ENCODE results near the gene MYMK. TPM values are rescaled to one million over a fixed set of nuclear protein-coding genes. Genes with fewer than 3 reads are reported as not detected.

Gene MYMK
- total and polyA plus RNA-seq, 2 of the 4 experiments (the other 2 are of a cell fraction): not detected

DNA sequence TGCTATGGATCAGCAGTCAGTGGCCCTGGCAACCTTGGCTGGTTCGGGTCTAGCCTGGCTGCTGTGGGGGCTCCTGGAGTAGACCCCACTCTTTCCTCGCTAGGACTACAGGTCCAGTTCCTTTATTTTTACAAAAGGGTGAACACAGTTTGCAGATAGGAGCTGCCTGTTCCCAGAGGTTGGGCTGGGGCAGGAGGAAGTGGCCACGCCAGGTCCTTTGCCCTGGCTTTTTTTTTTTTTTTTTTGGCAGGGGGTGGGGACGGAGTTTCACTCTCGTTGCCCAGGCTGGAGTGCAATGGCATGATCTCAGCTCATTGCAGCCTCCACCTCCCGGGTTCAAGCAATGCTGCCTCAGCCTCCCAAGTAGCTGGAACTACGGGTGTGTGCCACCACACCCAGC is 53.8 kb downstream of the MYMK start:
- no peaks in the 10 kb centered on the region for H3K79me1 ChIP-seq (ENCODE audit: low read depth in 1 of 2, low read length in 2 of 2)
- H4K8ac ChIP-seq (ENCODE audit: low read depth in 2 of 2, low read length in 2 of 2): no peak overlapping the region
- dilution Hi-C loops (cut with HindIII; ENCODE audit: low sequenced_read_pairs, unreplicated experiment): no loop called here
- H3K4me1 ChIP-seq (ENCODE audit: control insufficient read depth, insufficient read depth, low read length): no peaks in the 10 kb centered on the region
- H3K23ac ChIP-seq (ENCODE audit: low read depth, low read length): no peak overlapping the region
- no peak overlapping the region for H3K56ac ChIP-seq (ENCODE audit: extremely low read depth, insufficient read depth, low read length)
- no peak overlapping the region for H3K4me3 ChIP-seq (ENCODE audit: insufficient read depth, low read depth, low read length)
- H3K9ac ChIP-seq (ENCODE audit: low read depth, low read length): no peak overlapping the region
- H3K4me2 ChIP-seq (ENCODE audit: low read depth, low read length): no peak overlapping the region
- H2AK5ac ChIP-seq (ENCODE audit: low read depth, low read length): no peak overlapping the region
- no peak overlapping the region for H2BK120ac ChIP-seq (ENCODE audit: low read depth, low read length)
- ChIA-PET CTCF (no interaction called here), POLR2A (ENCODE audit: unreplicated experiment) (no interaction called here)
- no peaks in the 10 kb centered on the region for H3K27me3 ChIP-seq (ENCODE audit: control insufficient read depth, insufficient read depth, low read length)
- H2BK15ac ChIP-seq (ENCODE audit: low read depth, low read length): no peak overlapping the region
- H3K9me1 ChIP-seq (ENCODE audit: insufficient read depth, low read length): no peaks in the 10 kb centered on the region
- H2AK9ac ChIP-seq (replicated peaks; ENCODE audit: low read depth, low read length, poor library complexity): peak overlapping the region; percentile 37
- intact Hi-C loops (cut with micrococcal nuclease): no loop called here
- no peak overlapping the region for H3K27ac ChIP-seq (ENCODE audit: insufficient read depth, low read length)
- DNase-seq: no peak
- TF ChIP-seq BHLHE40 (IDR thresholded peaks at IDR 0.05; ENCODE audit: low read depth, low read length): no peak
- TF ChIP-seq NFE2L2 (IDR thresholded peaks at IDR 0.05; ENCODE audit: low read depth, low read length): no peak
- no peak for TF ChIP-seq CEBPB (IDR thresholded peaks at IDR 0.05; ENCODE audit: low read depth, low read length)
- TF ChIP-seq MAFK (IDR thresholded peaks at IDR 0.05; ENCODE audit: low read depth, low read length): no peak
- no peak for TF ChIP-seq RFX5 (IDR thresholded peaks at IDR 0.05; ENCODE audit: low read depth, low read length)
- TF ChIP-seq, protein P1, sequence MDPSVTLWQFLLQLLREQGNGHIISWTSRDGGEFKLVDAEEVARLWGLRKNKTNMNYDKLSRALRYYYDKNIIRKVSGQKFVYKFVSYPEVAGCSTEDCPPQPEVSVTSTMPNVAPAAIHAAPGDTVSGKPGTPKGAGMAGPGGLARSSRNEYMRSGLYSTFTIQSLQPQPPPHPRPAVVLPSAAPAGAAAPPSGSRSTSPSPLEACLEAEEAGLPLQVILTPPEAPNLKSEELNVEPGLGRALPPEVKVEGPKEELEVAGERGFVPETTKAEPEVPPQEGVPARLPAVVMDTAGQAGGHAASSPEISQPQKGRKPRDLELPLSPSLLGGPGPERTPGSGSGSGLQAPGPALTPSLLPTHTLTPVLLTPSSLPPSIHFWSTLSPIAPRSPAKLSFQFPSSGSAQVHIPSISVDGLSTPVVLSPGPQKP (IDR thresholded peaks at IDR 0.05; ENCODE audit: borderline replicate concordance, low read depth, low read length): no peak
- TF ChIP-seq, protein P2, sequence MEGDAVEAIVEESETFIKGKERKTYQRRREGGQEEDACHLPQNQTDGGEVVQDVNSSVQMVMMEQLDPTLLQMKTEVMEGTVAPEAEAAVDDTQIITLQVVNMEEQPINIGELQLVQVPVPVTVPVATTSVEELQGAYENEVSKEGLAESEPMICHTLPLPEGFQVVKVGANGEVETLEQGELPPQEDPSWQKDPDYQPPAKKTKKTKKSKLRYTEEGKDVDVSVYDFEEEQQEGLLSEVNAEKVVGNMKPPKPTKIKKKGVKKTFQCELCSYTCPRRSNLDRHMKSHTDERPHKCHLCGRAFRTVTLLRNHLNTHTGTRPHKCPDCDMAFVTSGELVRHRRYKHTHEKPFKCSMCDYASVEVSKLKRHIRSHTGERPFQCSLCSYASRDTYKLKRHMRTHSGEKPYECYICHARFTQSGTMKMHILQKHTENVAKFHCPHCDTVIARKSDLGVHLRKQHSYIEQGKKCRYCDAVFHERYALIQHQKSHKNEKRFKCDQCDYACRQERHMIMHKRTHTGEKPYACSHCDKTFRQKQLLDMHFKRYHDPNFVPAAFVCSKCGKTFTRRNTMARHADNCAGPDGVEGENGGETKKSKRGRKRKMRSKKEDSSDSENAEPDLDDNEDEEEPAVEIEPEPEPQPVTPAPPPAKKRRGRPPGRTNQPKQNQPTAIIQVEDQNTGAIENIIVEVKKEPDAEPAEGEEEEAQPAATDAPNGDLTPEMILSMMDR (conservative IDR thresholded peaks at IDR 0.05; ENCODE audit: low read depth, low read length): no peak
- TF ChIP-seq CHD1 (IDR thresholded peaks at IDR 0.05; ENCODE audit: low read depth, low read length): no peak
- TF ChIP-seq, protein P3, sequence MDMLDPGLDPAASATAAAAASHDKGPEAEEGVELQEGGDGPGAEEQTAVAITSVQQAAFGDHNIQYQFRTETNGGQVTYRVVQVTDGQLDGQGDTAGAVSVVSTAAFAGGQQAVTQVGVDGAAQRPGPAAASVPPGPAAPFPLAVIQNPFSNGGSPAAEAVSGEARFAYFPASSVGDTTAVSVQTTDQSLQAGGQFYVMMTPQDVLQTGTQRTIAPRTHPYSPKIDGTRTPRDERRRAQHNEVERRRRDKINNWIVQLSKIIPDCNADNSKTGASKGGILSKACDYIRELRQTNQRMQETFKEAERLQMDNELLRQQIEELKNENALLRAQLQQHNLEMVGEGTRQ (IDR thresholded peaks at IDR 0.05; ENCODE audit: low read depth, low read length): no peak
- TF ChIP-seq MXI1 (IDR thresholded peaks at IDR 0.05; ENCODE audit: borderline replicate concordance, low read depth, low read length): no peak
- TF ChIP-seq SMC3 (IDR thresholded peaks at IDR 0.05; ENCODE audit: low read depth, low read length): no peak
- TF ChIP-seq FOS (IDR thresholded peaks at IDR 0.05; ENCODE audit: low read depth, low read length): no peak
- TF ChIP-seq RAD21 (IDR thresholded peaks at IDR 0.05; ENCODE audit: low read length): no peak
- TF ChIP-seq RCOR1 (IDR thresholded peaks at IDR 0.05; ENCODE audit: insufficient replicate concordance, low read length): no peak
- 74% methylated on average over 4 of the region's 7 CpGs; no CpG with 5 or more reads in 1 of the 2 experiments for WGBS, 2 experiments (ENCODE audit: extremely low coverage in 2 of 2, insufficient read length in 1 of 2)
- H3K36me3 ChIP-seq (ENCODE audit: control insufficient read depth, insufficient read depth, low read length): peaks cover 3% of the 10 kb centered on the region; the same call in 1 of the 2 replicates
- no peak overlapping the region for H3K18ac ChIP-seq (ENCODE audit: low read depth, low read length)
- no peak overlapping the region for H4K91ac ChIP-seq (ENCODE audit: insufficient read depth, low read depth, low read length)
- no peak for ATAC-seq (ENCODE audit: low read depth)
- H2BK20ac ChIP-seq (ENCODE audit: low read depth, low read length): no peak overlapping the region
- H4K20me1 ChIP-seq (ENCODE audit: insufficient read depth, low read length): no peaks in the 10 kb centered on the region
- in situ Hi-C loops (cut with MboI; ENCODE audit: low sequenced_read_pairs): no loop called here
- no peak overlapping the region for H3K4ac ChIP-seq (ENCODE audit: low read depth, low read length)
- no peaks in the 10 kb centered on the region for H3K9me3 ChIP-seq (ENCODE audit: control insufficient read depth, insufficient read depth, low read length)
- H4K5ac ChIP-seq (ENCODE audit: low read depth, low read length): no peak overlapping the region
- H3K14ac ChIP-seq (replicated peaks; ENCODE audit: low read depth, low read length): no peak overlapping the region
- BruUV-seq (replicated peaks): no TSS peak
- no peak overlapping the region for H2BK5ac ChIP-seq (ENCODE audit: low read depth, low read length, poor library complexity, severe bottlenecking)
- H2AFZ ChIP-seq (replicated peaks; ENCODE audit: low read length, poor library complexity): no peak overlapping the region
